GM19240 (cell line): ENCODE data around the gene PLPP3.

Experiments used
- DNase-seq: peaks from one replicate; pipeline ENCODE4 v3.0.0; 2011; ENCODE audit warnings: low spot score; ENCODE audit not compliant: insufficient read length

Gene PLPP3

GRCh38 chr1:56525489-56526041, 53.8 kb downstream of the PLPP3 start:
- DNase-seq, result no peak

- no peak for DNase-seq
Measured at GRCh38 chr1:56524263-56524662, 55.1 kb downstream of the PLPP3 start.

GRCh38 chr1:56522680-56523079, 56.7 kb downstream of the PLPP3 start:
- no peak for DNase-seq

- DNase-seq, result no peak
Measured at GRCh38 chr1:56520016-56520601, 59.3 kb downstream of the PLPP3 start.

- DNase-seq, result no peak
Measured at GRCh38 chr1:56517404-56518130, 61.8 kb downstream of the PLPP3 start.

- peak; percentile 45 for DNase-seq
Measured at GRCh38 chr1:56516539-56517252, 62.7 kb downstream of the PLPP3 start.

- DNase-seq, result no peak
Measured at GRCh38 chr1:56515898-56516538, 63.3 kb downstream of the PLPP3 start.

- no peak for DNase-seq
Measured at GRCh38 chr1:56512724-56513494, 66.5 kb downstream of the PLPP3 start.

GRCh38 chr1:56511766-56512165, 67.6 kb downstream of the PLPP3 start:
- no peak for DNase-seq

GRCh38 chr1:56511364-56511763, 68.0 kb downstream of the PLPP3 start:
- no peak for DNase-seq

- no peak for DNase-seq
Measured at GRCh38 chr1:56510642-56511021, 68.7 kb downstream of the PLPP3 start.

GRCh38 chr1:56509713-56510641, 69.4 kb downstream of the PLPP3 start:
- no peak for DNase-seq

GRCh38 chr1:56508523-56508983, 70.8 kb downstream of the PLPP3 start:
- no peak for DNase-seq

- no peak for DNase-seq
Measured at GRCh38 chr1:56507925-56508522, 71.3 kb downstream of the PLPP3 start.

GRCh38 chr1:56506951-56507491, 72.3 kb downstream of the PLPP3 start:
- DNase-seq, result no peak

- no peak for DNase-seq
Measured at GRCh38 chr1:56505792-56506743, 73.3 kb downstream of the PLPP3 start.

- no peak for DNase-seq
Measured at GRCh38 chr1:56502700-56503245, 76.6 kb downstream of the PLPP3 start.

GRCh38 chr1:56501888-56502287, 77.5 kb downstream of the PLPP3 start:
- no peak for DNase-seq
